Stimulated activated CD8-positive, alpha-beta memory T cell treated with anti-CD3 and anti-CD28 coated beads, Interleukin-4, amount 100 ng/mL, for 1 hour (primary cell): ENCODE measurements around the gene PLB1.
A peak's percentile ranks its signal among the peaks of the same experiment; 100 is the strongest.
"Not testable (repeated sequence)": the region's sequence is repeated elsewhere in the genome, so short reads cannot be mapped to it uniquely, and the experiment has no call there.

Experiments
- DNase-seq, 2 donors: peaks; one replicate each; pipeline ENCODE4 v3.0.0-alpha.2; 2020; ENCODE audit warnings: low read depth in 2 of 2, low spot score in 1 of 2

PLB1 gene

DNA sequence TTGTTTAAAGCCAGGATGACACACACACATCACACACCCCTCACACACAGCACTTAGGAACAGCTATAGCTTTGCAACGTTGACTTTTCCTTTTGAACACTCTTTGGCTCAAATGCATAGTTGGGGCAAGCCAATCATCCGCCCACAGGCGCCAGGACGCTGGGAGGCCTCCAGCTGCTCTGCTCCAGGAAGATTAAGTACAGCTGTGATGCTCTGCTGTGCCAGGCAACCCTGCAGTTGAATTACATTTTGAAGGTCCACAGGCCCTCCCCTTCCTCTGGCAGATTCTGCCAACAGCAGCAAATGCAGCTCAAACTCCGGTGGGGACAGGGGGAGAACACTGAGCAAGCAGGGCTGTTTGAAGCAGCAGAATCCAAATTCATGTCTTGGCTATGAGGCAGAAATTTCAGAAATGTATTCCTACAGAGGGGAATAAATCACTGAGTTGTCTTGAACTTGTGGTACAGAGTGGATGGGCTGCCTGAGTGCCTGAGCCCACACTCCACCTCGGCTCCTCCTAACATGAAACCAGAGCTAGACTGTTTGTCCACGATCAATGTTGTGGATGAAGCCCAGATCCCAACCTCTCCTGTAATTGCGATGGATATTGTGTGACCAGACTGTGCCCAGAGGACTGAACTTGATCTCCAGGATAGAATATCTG, 169.3 kb downstream of the PLB1 start:
- no peak for DNase-seq

DNA sequence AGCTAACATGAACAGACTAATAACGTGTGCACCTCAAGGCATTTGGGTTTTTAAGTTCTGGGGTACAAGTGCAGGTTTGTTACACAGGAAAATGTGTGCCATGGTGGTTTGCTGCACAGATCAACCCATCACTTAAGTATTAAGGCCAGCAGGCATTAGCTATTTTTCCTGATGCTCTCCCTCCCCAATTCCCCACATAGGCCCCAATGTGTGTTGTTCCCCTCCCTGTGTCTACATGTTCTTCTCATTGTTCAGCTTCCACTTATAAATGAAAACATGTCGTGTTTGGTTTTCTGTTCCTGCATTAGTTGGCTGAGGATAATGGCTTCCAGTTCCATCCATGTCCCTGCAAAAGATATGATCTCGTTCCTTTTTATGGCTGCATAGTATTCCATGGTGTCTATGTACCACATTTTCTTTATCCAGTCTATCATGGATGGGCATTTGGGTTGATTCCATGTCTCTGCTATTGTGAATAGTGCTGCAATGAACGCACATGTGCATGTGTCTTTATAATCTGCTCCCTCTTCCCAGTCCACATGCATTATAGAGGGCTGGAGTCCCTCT, 170.0 kb downstream of the PLB1 start:
- not testable (repeated sequence) for DNase-seq

DNA sequence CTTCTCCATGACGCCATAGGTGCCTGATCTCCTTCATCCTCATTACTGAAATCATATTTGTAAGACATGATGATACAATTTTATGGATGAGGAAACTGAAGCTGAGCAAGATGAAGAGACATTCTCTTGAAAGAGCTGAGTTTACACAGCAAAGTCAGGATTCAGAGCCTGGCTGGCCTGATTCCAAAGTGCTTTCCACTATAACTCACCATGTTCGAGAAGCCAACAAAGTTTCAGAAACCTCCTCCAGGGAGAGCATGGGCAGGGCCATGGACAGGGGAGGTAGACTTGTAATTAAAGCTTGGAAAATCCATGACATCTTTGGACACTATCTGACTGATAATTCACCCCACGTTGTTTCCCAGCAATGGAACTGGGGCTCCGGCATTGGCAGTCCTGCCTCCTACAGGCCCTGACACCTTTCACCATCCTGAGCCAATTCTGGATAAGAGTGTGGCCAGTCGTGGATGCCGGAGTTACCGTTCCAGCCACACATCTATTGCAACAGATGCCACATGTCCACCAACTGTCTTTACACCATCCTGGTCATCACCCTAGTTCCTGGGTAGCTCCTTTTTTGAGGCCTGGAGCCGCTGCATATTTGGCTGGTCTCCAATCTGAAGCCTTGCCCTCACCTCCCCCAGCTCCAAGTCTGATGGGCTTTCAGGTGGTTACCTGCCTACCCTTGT, 170.8 kb downstream of the PLB1 start:
- no peak for DNase-seq

DNA sequence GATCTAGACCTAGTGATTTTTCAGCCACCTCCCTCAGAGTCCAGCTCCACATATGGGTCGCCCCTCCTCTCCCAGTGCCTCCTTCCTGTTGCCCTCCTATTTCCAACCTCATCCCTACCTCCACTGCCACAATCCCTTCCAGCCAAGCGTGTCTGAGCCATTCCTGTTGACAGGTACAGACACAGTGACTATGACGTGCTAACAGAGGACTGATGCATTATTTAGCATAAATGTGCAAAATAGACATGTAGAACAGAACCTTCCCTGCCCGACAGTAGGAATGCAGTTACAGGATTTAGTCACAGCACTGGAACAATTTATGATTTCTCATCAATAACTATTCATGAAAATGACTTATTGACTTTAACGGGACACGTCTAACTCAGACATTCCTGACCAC, 171.4 kb downstream of the PLB1 start:
- DNase-seq, result no peak

GRCh38 chr2:28668106-28668814, 172.4 kb downstream of the PLB1 start:
- no peak for DNase-seq

- DNase-seq, result no peak
These were observed 173.0 kb downstream of the PLB1 start for GRCh38 chr2:28668880-28669279.

- no peak for DNase-seq
These were observed 175.0 kb downstream of the PLB1 start for GRCh38 chr2:28670856-28671255.

DNA sequence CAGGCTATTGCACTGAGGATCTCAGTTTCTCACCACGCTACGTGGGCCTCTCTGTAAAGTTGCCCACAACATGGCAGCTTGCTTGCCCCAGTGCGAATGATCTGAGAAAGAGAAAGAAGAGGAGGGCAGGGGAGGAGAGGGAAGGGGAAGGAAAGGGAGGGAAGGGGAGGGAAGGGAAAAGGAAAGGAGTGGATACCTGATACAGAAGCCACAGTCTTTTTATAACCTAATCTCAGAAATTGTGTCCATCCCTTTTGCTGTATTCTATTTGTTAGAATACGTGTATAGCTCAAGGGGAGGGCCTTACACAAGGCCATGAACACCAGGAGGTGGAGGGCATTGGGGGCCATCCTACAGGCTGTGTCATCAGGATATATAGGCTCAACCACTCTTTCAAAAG, 177.5 kb downstream of the PLB1 start:
- no peak for DNase-seq

- no peak for DNase-seq
These were observed 178.3 kb downstream of the PLB1 start for GRCh38 chr2:28674062-28674712.

DNA sequence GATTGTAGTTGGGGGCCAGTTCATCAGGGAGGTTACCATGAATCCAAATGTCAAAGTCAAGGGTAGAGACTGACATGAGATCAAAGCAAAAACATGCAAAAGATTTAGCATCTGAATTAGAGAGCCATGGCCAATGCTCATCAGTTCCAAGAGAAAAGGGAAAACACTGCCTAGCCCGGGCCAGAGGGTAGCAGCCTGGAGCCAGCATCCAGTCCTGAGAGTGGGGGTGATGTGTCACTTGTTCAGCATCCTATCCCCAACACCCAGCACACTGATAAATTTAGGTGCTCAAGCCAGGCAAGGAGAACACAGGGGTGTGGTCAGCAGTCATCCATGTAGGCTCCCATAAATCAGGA, 178.8 kb downstream of the PLB1 start:
- DNase-seq, result no peak

- DNase-seq, result no peak
These were observed 180.4 kb downstream of the PLB1 start for GRCh38 chr2:28676152-28676835.

DNA sequence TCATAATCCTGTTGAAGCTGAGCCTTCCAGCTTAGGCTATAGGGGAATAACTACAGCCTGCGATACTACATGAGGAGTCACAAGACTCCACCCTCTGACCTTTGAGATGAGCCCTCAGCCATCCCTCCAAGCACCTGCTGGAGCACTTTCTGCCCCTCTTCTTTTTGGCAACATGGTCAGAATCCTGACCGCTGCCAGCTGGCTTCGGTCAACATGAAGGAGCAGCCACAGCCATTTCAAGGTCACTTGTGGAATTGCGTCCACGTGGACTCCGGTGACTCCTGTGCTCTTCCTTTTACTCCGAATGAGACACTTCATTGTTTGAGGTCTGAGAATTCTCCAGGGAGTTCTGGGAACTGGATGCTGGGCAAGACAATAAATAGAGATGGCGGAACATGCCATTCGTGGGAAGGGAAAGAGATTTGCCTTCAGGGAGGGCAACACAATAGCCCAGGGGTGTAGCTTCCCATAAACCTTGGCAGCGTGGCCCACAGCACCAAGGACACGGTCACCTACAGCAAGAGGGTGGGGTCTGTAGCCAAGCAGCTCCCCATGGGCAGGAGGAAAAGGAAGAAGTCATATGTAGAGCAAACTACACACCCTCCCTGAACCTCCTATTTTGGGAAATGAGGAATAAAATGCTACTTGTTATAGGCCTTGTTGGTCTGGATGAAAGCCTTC, 182.5 kb downstream of the PLB1 start:
- no peak for DNase-seq

DNA sequence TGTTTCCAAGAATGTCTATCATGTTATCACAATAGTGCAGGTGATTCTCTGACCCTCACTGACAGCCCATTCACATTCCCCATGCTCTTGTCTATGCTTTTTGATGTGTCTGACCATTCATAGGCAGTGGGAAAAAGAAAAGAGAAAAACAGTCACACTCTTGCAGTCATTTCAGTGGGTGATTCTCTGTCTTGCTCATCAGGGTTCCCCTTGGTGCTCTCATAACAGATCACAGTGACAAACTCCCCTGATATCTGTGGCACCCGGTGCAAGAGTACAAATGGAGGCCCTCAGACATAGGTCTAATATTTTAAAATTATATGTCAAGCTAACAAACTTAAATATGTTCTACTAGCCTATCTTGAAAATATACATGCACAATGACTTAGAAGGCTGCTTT, 183.1 kb downstream of the PLB1 start:
- no peak for DNase-seq

GRCh38 chr2:28680657-28681056, 184.8 kb downstream of the PLB1 start:
- DNase-seq, result no peak

DNA sequence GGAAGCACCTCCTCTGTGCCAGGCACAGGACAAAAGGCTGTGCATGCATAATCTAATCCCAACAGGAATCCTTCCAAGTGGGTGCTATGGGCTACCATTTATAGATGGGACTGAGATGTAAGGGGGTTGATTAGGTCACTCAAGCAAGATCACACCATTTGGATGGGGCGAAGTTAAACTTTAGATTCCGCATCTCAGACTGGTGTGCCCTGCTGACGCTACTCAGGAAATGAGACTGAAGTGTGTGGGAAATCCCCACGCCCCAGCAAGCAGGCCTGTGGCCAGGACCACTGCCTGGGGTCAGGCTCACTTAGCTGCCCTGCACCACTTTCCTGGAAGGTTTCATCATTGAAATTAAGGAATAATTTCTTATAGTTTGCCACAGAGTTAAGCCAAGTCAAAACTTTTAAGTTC, 185.3 kb downstream of the PLB1 start:
- DNase-seq, result peak; percentile 14 to 33

GRCh38 chr2:28681606-28682005, 185.7 kb downstream of the PLB1 start:
- no peak for DNase-seq

- DNase-seq, result no peak
These were observed 187.3 kb downstream of the PLB1 start for GRCh38 chr2:28683100-28683706.

GRCh38 chr2:28684142-28684858, 188.4 kb downstream of the PLB1 start:
- DNase-seq, result no peak

DNA sequence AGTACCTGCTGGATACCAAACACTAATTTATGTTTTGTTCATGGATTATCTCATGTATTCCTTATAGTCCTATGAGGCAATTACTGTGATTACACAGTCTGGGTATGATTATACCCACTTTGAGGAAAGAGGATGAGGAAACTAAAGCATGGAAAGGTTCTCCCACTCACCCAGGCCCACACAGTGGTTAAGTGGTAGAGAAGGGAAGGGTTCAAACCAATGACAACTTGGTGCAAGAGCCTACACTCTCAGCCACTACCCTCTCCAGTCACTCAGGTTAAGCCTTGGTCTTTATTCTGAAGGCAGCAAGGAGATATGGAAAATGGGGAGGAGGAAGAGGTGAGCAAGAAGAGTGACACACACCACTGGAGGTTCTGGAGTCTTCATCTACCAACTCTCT, 191.3 kb downstream of the PLB1 start:
- DNase-seq, result no peak
